Vagina (tissue), 2 donors: ENCODE results near the gene ATP8A2. TPM values are rescaled to one million over a fixed set of nuclear protein-coding genes. Genes with fewer than 3 reads are reported as not detected.

Source experiments
- DNase-seq, 2 donors: peaks; one replicate each; pipeline ENCODE4 v3.0.0-alpha.2; 2017; ENCODE audit errors: extremely low spot score in 2 of 2
- H3K27ac ChIP-seq: fragments of 200-600 bp; sonication (generic); one replicate; pipeline ENCODE4 v1.5.1; 2019
- H3K27me3 ChIP-seq: fragments of 200-600 bp; sonication (generic); one replicate; pipeline ENCODE4 v1.5.1; 2019
- H3K36me3 ChIP-seq, 2 donors: fragments of 200-600 bp; sonication (generic); one replicate each; pipeline ENCODE4 v1.5.1; 2017 to 2019
- H3K4me1 ChIP-seq: fragments of 200-600 bp; sonication (generic); one replicate; pipeline ENCODE4 v1.5.1; 2019
- H3K4me3 ChIP-seq, 2 donors: fragments of 200-600 bp; sonication (generic); 1 replicate in 1 of 2; 2 replicates in 1 of 2; pipeline ENCODE4 v1.5.1; 2016 to 2019
- H3K9me3 ChIP-seq: fragments of 200-600 bp; sonication (generic); one replicate; pipeline ENCODE4 v1.5.1; 2019
- CTCF ChIP-seq, 3 experiments: fragments of 450-650 bp in 2 of 3; fragments of 200-600 bp in 1 of 3; sonication (generic) in 1 of 3; IDR thresholded peaks; one replicate each; pipeline ENCODE4 v1.5.1; 2017 to 2019; ENCODE audit warnings: antibody characterized with exemption in 3 of 3, mild to moderate bottlenecking in 2 of 3, moderate library complexity in 2 of 3
- POLR2A ChIP-seq, 2 donors: fragments of 450-650 bp; IDR thresholded peaks; one replicate each; pipeline ENCODE4 v1.6.1; 2017; ENCODE audit warnings: antibody characterized with exemption in 2 of 2, mild to moderate bottlenecking in 2 of 2, moderate library complexity in 2 of 2
- POLR2AphosphoS5 ChIP-seq, 2 donors: sonication (generic); formaldehyde crosslinking; IDR thresholded peaks; one replicate each; pipeline ENCODE4 v1.9.0; 2017; ENCODE audit warnings: antibody characterized with exemption in 2 of 2, mild to moderate bottlenecking in 2 of 2, low read depth in 1 of 2; ENCODE audit not compliant: insufficient read depth in 1 of 2
- intact Hi-C: fragments of 100-400 bp; cut with DNase I; formaldehyde crosslinking; loops from one replicate; pipeline ENCODE4 v1.15.1; 2023
- total RNA-seq: library from RNA; depleted of rRNA; stranded (reverse); fragments of >200 nt; gene quantifications from one replicate; pipeline ENCODE4 v1.2.3, GENCODE V29; 2016

The ATP8A2 gene
- total RNA-seq, 1 donor from 2014 or later = 1.5 TPM

GRCh38 chr13:25719666-25720065 is 347.9 kb downstream of the ATP8A2 start:
- Histone ChIP-seq H3K4me1 (no peaks in the 10 kb centered on the region), H3K27me3 (no peaks in the 10 kb centered on the region), H3K27ac (no peak overlapping the region), H3K4me3 (no peak overlapping the region), H3K36me3 (no peaks in the 10 kb centered on the region), H3K9me3 (no peaks in the 10 kb centered on the region)
- intact Hi-C loops = no loop called here
- DNase-seq = no peak
- TF ChIP-seq CTCF (IDR thresholded peaks at IDR 0.05) (no peak), POLR2A (IDR thresholded peaks at IDR 0.05) (no peak), POLR2AphosphoS5 (IDR thresholded peaks at IDR 0.05; ENCODE audit: insufficient read depth in 1 of 2, low read depth in 1 of 2) (no peak)

GRCh38 chr13:25722893-25723292 is 351.1 kb downstream of the ATP8A2 start:
- no peak for DNase-seq
- Histone ChIP-seq H3K27me3 (no peaks in the 10 kb centered on the region), H3K27ac (no peak overlapping the region), H3K36me3 (no peaks in the 10 kb centered on the region), H3K4me3 (no peak overlapping the region), H3K4me1 (no peaks in the 10 kb centered on the region), H3K9me3 (no peaks in the 10 kb centered on the region)
- TF ChIP-seq POLR2A (IDR thresholded peaks at IDR 0.05) (no peak), POLR2AphosphoS5 (IDR thresholded peaks at IDR 0.05; ENCODE audit: insufficient read depth in 1 of 2, low read depth in 1 of 2) (no peak), CTCF (IDR thresholded peaks at IDR 0.05) (no peak)
- intact Hi-C loops = no loop called here

- Histone ChIP-seq H3K4me3 (no peak overlapping the region), H3K9me3 (no peaks in the 10 kb centered on the region), H3K4me1 (no peaks in the 10 kb centered on the region), H3K27ac (no peak overlapping the region), H3K36me3 (no peaks in the 10 kb centered on the region), H3K27me3 (no peaks in the 10 kb centered on the region)
- DNase-seq = no peak
- intact Hi-C loops = no loop called here
- TF ChIP-seq CTCF (IDR thresholded peaks at IDR 0.05) = no peak
- TF ChIP-seq POLR2A (IDR thresholded peaks at IDR 0.05) = no peak
- no peak for TF ChIP-seq POLR2AphosphoS5 (IDR thresholded peaks at IDR 0.05; ENCODE audit: insufficient read depth in 1 of 2, low read depth in 1 of 2)
Observed at GRCh38 chr13:25725104-25725503, 353.3 kb downstream of the ATP8A2 start.

GRCh38 chr13:25727250-25727649 is 355.5 kb downstream of the ATP8A2 start:
- no peak for DNase-seq
- no peak for TF ChIP-seq CTCF (IDR thresholded peaks at IDR 0.05)
- TF ChIP-seq POLR2A (IDR thresholded peaks at IDR 0.05) = no peak
- Histone ChIP-seq H3K4me1 (no peaks in the 10 kb centered on the region), H3K4me3 (no peak overlapping the region), H3K27ac (no peak overlapping the region), H3K9me3 (no peaks in the 10 kb centered on the region), H3K27me3 (no peaks in the 10 kb centered on the region), H3K36me3 (no peaks in the 10 kb centered on the region)
- intact Hi-C loops = no loop called here

- no peaks in the 10 kb centered on the region for H3K36me3 ChIP-seq
- no peak overlapping the region for H3K4me3 ChIP-seq
- H3K27ac ChIP-seq = no peak overlapping the region
- no peak for DNase-seq
- no peak for TF ChIP-seq CTCF (IDR thresholded peaks at IDR 0.05)
- no peak for TF ChIP-seq POLR2A (IDR thresholded peaks at IDR 0.05)
- TF ChIP-seq POLR2AphosphoS5 (IDR thresholded peaks at IDR 0.05; ENCODE audit: insufficient read depth in 1 of 2, low read depth in 1 of 2) = no peak
- intact Hi-C loops = no loop called here
- no peaks in the 10 kb centered on the region for H3K4me1 ChIP-seq
- no peaks in the 10 kb centered on the region for H3K9me3 ChIP-seq
- no peaks in the 10 kb centered on the region for H3K27me3 ChIP-seq
Observed at GRCh38 chr13:25727810-25728209, 356.0 kb downstream of the ATP8A2 start.
